SK-N-SH (cell line): ENCODE measurements around the gene GPN1. TPM values are rescaled to one million over a fixed set of nuclear protein-coding genes. Genes with fewer than 3 reads are reported as not detected.

ENCODE experiments used
- CTCF ChIA-PET: fragments of 300-600, 350-600 bp; formaldehyde crosslinking; extraction: SDS; loops from one replicate; lab custom pipeline; 2021; lab: Yijun Ruan, JAX
- POLR2A ChIA-PET: fragments of 350-600 bp; sonication (Branson Sonifier 250); formaldehyde crosslinking; extraction: SDS; loops from one replicate; lab custom pipeline; 2020; ENCODE audit warnings: antibody characterized with exemption, inconsistent platforms; lab: Yijun Ruan, JAX
- DNase-seq: peaks from one replicate; pipeline ENCODE4 v3.0.0; 2012
- H2AFZ ChIP-seq: fragments of 200-600 bp; sonication (generic); 2 replicates; pipeline ENCODE4 v1.8.1; 2016; ENCODE audit warnings: antibody characterized with exemption, mild to moderate bottlenecking, low read depth
- H3F3A ChIP-seq: fragments of 200-600 bp; sonication (generic); replicated peaks from 2 replicates; pipeline ENCODE3; 2016; ENCODE audit warnings: antibody characterized with exemption, mild to moderate bottlenecking; ENCODE audit not compliant: insufficient read depth
- H3K27ac ChIP-seq, 2 experiments: fragments of 200-500 bp in 1 of 2; fragments of 200-600 bp in 1 of 2; sonication (Bioruptor generic) in 1 of 2; sonication (generic), shearing (Covaris generic) in 1 of 2; 2 replicates each; pipeline versions ENCODE4 v1.5.1 to v1.6.1; 2014 to 2016; ENCODE audit warnings: low read depth in 2 of 2, inconsistent platforms in 1 of 2, low read length in 1 of 2, mild to moderate bottlenecking in 1 of 2, mixed read lengths in 1 of 2
- H3K27me3 ChIP-seq: fragments of 200-600 bp; sonication (generic), shearing (Covaris generic); 2 replicates; pipeline ENCODE4 v1.6.1; 2016; ENCODE audit warnings: mixed run types; ENCODE audit not compliant: insufficient read depth
- H3K36me3 ChIP-seq, 2 experiments: fragments of 200-500 bp in 1 of 2; fragments of 200-600 bp in 1 of 2; sonication (Bioruptor generic) in 1 of 2; sonication (generic) in 1 of 2; replicated peaks in 1 of 2; 2 replicates each; pipeline versions ENCODE3 to v1.5.1; 2014 to 2016; ENCODE audit warnings: low read length in 1 of 2, mild to moderate bottlenecking in 1 of 2; ENCODE audit not compliant: insufficient read depth in 2 of 2, control insufficient read depth in 1 of 2
- H3K4me1 ChIP-seq, 2 experiments: fragments of 200-500 bp in 1 of 2; fragments of 200-600 bp in 1 of 2; sonication (Bioruptor generic) in 1 of 2; sonication (generic), shearing (Covaris generic) in 1 of 2; 2 replicates each; pipeline versions ENCODE4 v1.5.1 to v1.6.1; 2014 to 2016; ENCODE audit warnings: low read depth in 1 of 2, low read length in 1 of 2, mixed run types in 1 of 2; ENCODE audit not compliant: insufficient read depth in 2 of 2, control insufficient read depth in 1 of 2
- H3K4me2 ChIP-seq: fragments of 200-600 bp; sonication (generic), shearing (Covaris generic); 2 replicates; pipeline ENCODE4 v1.6.1; 2017; ENCODE audit warnings: mixed run types
- H3K4me3 ChIP-seq, 2 experiments: fragments of 200-500 bp in 1 of 2; fragments of 200-600 bp in 1 of 2; sonication (Bioruptor generic) in 1 of 2; sonication (generic), shearing (Covaris generic) in 1 of 2; 2 replicates each; pipeline versions ENCODE4 v1.5.1 to v1.8.1; 2014 to 2016; ENCODE audit warnings: low read depth in 2 of 2, inconsistent platforms in 1 of 2, low read length in 1 of 2, mild to moderate bottlenecking in 1 of 2, mixed read lengths in 1 of 2, moderate library complexity in 1 of 2
- H3K79me2 ChIP-seq: fragments of 200-600 bp; sonication (generic); 2 replicates; pipeline ENCODE4 v1.8.1; 2017; ENCODE audit warnings: mild to moderate bottlenecking; ENCODE audit not compliant: insufficient read depth
- H3K9ac ChIP-seq: fragments of 200-600 bp; sonication (generic); 2 replicates; pipeline ENCODE4 v1.6.1; 2017; ENCODE audit warnings: mixed run types
- H3K9me2 ChIP-seq: fragments of 200-600 bp; sonication (generic); 2 replicates; pipeline ENCODE4 v1.6.1; 2017; ENCODE audit warnings: mixed run types
- H3K9me3 ChIP-seq: fragments of 200-600 bp; sonication (generic); 2 replicates; pipeline ENCODE4 v1.6.1; 2017; ENCODE audit warnings: mixed run types, mild to moderate bottlenecking, moderate library complexity
- H4K20me1 ChIP-seq: fragments of 200-600 bp; sonication (generic); 2 replicates; pipeline ENCODE4 v1.6.1; 2017; ENCODE audit warnings: mild to moderate bottlenecking, mixed run types; ENCODE audit not compliant: insufficient read depth
- CHD2 ChIP-seq: fragments of 150-350 bp; IDR thresholded peaks from 2 replicates; pipeline ENCODE4 v1.6.1; 2018; ENCODE audit warnings: low read length; ENCODE audit not compliant: partially characterized antibody
- ELF1 ChIP-seq: IDR thresholded peaks from 2 replicates; pipeline ENCODE4 v1.4.0; 2012
- EZH2phosphoT487 ChIP-seq: fragments of 200-600 bp; sonication (generic); IDR thresholded peaks from 2 replicates; pipeline ENCODE4 v1.6.1; 2017; ENCODE audit warnings: low read depth, mixed run types, mild to moderate bottlenecking, antibody characterized with exemption, moderate library complexity, borderline replicate concordance
- GATA2 ChIP-seq: sonication (generic); formaldehyde crosslinking; IDR thresholded peaks from 2 replicates; pipeline ENCODE4 v1.5.0; 2020; ENCODE audit warnings: mild to moderate bottlenecking, missing genetic modification reagents
- MEF2A ChIP-seq: IDR thresholded peaks from 2 replicates; pipeline ENCODE4 v1.4.0; 2012; ENCODE audit warnings: low read depth, borderline replicate concordance
- POLR2AphosphoS5 ChIP-seq: IDR thresholded peaks from 2 replicates; pipeline ENCODE4 v1.6.1; 2012; ENCODE audit warnings: low read depth, low read length
- RAD21 ChIP-seq: IDR thresholded peaks from 2 replicates; pipeline ENCODE4 v1.6.1; 2012; ENCODE audit warnings: mild to moderate bottlenecking, low read length
- RCOR1 ChIP-seq: fragments of 150-350 bp; IDR thresholded peaks from 2 replicates; pipeline ENCODE4 v1.6.1; 2017; ENCODE audit warnings: antibody characterized with exemption, low read length
- SIN3A ChIP-seq: IDR thresholded peaks from 2 replicates; pipeline ENCODE4 v1.6.1; 2012; ENCODE audit warnings: low read depth, mild to moderate bottlenecking, low read length, moderate library complexity, borderline replicate concordance
- TCF12 ChIP-seq: IDR thresholded peaks from 2 replicates; pipeline ENCODE4 v1.4.0; 2012
- WGBS: methylation state at CpG from one replicate; pipeline ENCODE4 v1.1.6; 2017; ENCODE audit warnings: low lambda C conversion rate; 5-methylcytosine and 5-hydroxymethylcytosine counted together
- polyA plus RNA-seq, 3 experiments: library from polyadenylated mRNA; depleted of rRNA; stranded (reverse); fragments of >200 nt; gene quantifications; 2 replicates each; pipeline ENCODE4 v1.2.3, GENCODE V29; 2012

Gene GPN1
- polyA plus RNA-seq, 1 of the 3 experiments (the other 2 are of a cell fraction) = 74.0 TPM

- Histone ChIP-seq H3K36me3 (peaks cover 2 to 4% of the 10 kb centered on the region in 2 experiments), H2AFZ (peak overlapping the region; percentile 96), H3K9me3 (peaks cover 2% of the 10 kb centered on the region; the same call in 1 of the 2 replicates), H3K27me3 (no peaks in the 10 kb centered on the region), H3K4me2 (peak overlapping the region; percentile 94), H3F3A (peaks cover 7% of the 10 kb centered on the region)
- TF ChIP-seq SIN3A = no peak
- TF ChIP-seq ELF1 = no peak
- TF ChIP-seq CHD2 = no peak
- no peak for TF ChIP-seq POLR2AphosphoS5
- no peak for TF ChIP-seq TCF12
- no peak for TF ChIP-seq RAD21
- no peak for TF ChIP-seq MEF2A
- TF ChIP-seq RCOR1 = no peak
- TF ChIP-seq, all 33 proteins: peak for 0
- Histone ChIP-seq H3K9me2 (no peaks in the 10 kb centered on the region), H4K20me1 (peaks cover 27% of the 10 kb centered on the region), H3K4me1 (peaks cover 0 to 17% of the 10 kb centered on the region in 2 experiments; a peak in 2 of 4 replicates), H3K4me3 (peak overlapping the region; percentile 89), H3K9ac (peak overlapping the region; percentile 73), H3K27ac (peak overlapping the region; percentile 54 to 83), H3K79me2 (peaks cover 54% of the 10 kb centered on the region)
- no peak for DNase-seq
- POLR2A ChIA-PET = interaction anchor here (0.5 to 1.7 kb wide), 6 partner anchors 26 to 1743 kb away, joined by 3 to 5 read pairs (median 4); partner anchors contain the start of genes CCDC121, GPN1 and NRBP1
- CTCF ChIA-PET = no interaction called here
- WGBS = 4% methylated on average over 12 of the region's 12 CpGs
Measured at GRCh38 chr2:27583390-27583915, 45.4 kb upstream of the GPN1 start.

- H4K20me1 ChIP-seq = peaks cover 29% of the 10 kb centered on the region
- H3K27me3 ChIP-seq = no peaks in the 10 kb centered on the region
- H3K4me2 ChIP-seq = peak overlapping the region; percentile 94
- TF ChIP-seq GATA2 = no peak
- TF ChIP-seq RCOR1 = no peak
- TF ChIP-seq EZH2phosphoT487 = no peak
- TF ChIP-seq CHD2 = no peak
- ChIA-PET POLR2A (interaction anchor here (1.4 kb wide), 1 partner anchor 175 kb away, joined by 4 read pairs; the partner anchor contains the start of gene PPM1G), CTCF (interaction anchor here (0.7 kb wide), 1 partner anchor 11 kb away, joined by 3 read pairs; no protein-coding TSS in a partner anchor)
- 63% methylated on average over 3 of the region's 3 CpGs for WGBS
- peak overlapping the region; percentile 89 for H3K4me3 ChIP-seq
- H3K79me2 ChIP-seq = peaks cover 66% of the 10 kb centered on the region
- H3K9me3 ChIP-seq = peaks cover 14% of the 10 kb centered on the region; the same call in 1 of the 2 replicates
- no peak overlapping the region for H3K27ac ChIP-seq
- peak overlapping the region; percentile 73; the same call in 1 of the 2 replicates for H3K9ac ChIP-seq
- H3F3A ChIP-seq = peaks cover 15% of the 10 kb centered on the region
- no peaks in the 10 kb centered on the region for H3K9me2 ChIP-seq
- H3K4me1 ChIP-seq = peaks cover 0 to 17% of the 10 kb centered on the region in 2 experiments; a peak in 2 of 4 replicates
- H2AFZ ChIP-seq = no peak overlapping the region
- no peak for DNase-seq
- peaks cover 6 to 14% of the 10 kb centered on the region in 2 experiments for H3K36me3 ChIP-seq
Measured at GRCh38 chr2:27584597-27584996, 44.3 kb upstream of the GPN1 start.

- H3K79me2 ChIP-seq = peaks cover 90% of the 10 kb centered on the region
- H3K9me2 ChIP-seq = no peaks in the 10 kb centered on the region
- no peak overlapping the region for H3K27ac ChIP-seq
- H3K9me3 ChIP-seq = peaks cover 16% of the 10 kb centered on the region; the same call in 1 of the 2 replicates
- H3K27me3 ChIP-seq = no peaks in the 10 kb centered on the region
- H3K4me2 ChIP-seq = no peak overlapping the region
- no peak for TF ChIP-seq GATA2
- 97% methylated on average over 2 of the region's 2 CpGs for WGBS
- no peak for DNase-seq
- ChIA-PET CTCF (no interaction called here), POLR2A (no interaction called here)
- H3K36me3 ChIP-seq = peaks cover 6 to 30% of the 10 kb centered on the region in 2 experiments
- H3K4me3 ChIP-seq = no peak overlapping the region
- H3K4me1 ChIP-seq = peaks cover 0 to 17% of the 10 kb centered on the region in 2 experiments; a peak in 2 of 4 replicates
- H4K20me1 ChIP-seq = peaks cover 29% of the 10 kb centered on the region
- no peak overlapping the region for H3K9ac ChIP-seq
- peaks cover 15% of the 10 kb centered on the region for H3F3A ChIP-seq
- no peak overlapping the region for H2AFZ ChIP-seq
Measured at GRCh38 chr2:27587025-27587424, 41.8 kb upstream of the GPN1 start.
